ENCODE data around the gene SCFD2. TPM values are rescaled to one million over a fixed set of nuclear protein-coding genes. Genes with fewer than 3 reads are reported as not detected.

SCFD2 gene
- total RNA-seq, 1 donor from 2014 or later = 15.8 TPM

- DNase-seq (ENCODE audit: low spot score) = no peak
Measured at GRCh38 chr4:52989865-52990264, 376.0 kb downstream of the SCFD2 start.

- no peak for DNase-seq (ENCODE audit: low spot score)
Measured at GRCh38 chr4:52987392-52988056, 378.3 kb downstream of the SCFD2 start.

GRCh38 chr4:52984462-52984881, 381.4 kb downstream of the SCFD2 start:
- DNase-seq (ENCODE audit: low spot score) = no peak

- DNase-seq (ENCODE audit: low spot score) = no peak
Measured at GRCh38 chr4:52983563-52984303, 382.1 kb downstream of the SCFD2 start.

GRCh38 chr4:52982946-52983340, 382.9 kb downstream of the SCFD2 start:
- no peak for DNase-seq (ENCODE audit: low spot score)

- no peak for DNase-seq (ENCODE audit: low spot score)
Measured at GRCh38 chr4:52982255-52982945, 383.5 kb downstream of the SCFD2 start.

- DNase-seq (ENCODE audit: low spot score) = no peak
Measured at GRCh38 chr4:52979821-52980590, 385.9 kb downstream of the SCFD2 start.

GRCh38 chr4:52979020-52979419, 386.8 kb downstream of the SCFD2 start:
- DNase-seq (ENCODE audit: low spot score) = no peak

- no peak for DNase-seq (ENCODE audit: low spot score)
Measured at GRCh38 chr4:52977252-52977651, 388.6 kb downstream of the SCFD2 start.

GRCh38 chr4:52976523-52977230, 389.2 kb downstream of the SCFD2 start:
- no peak for DNase-seq (ENCODE audit: low spot score)

GRCh38 chr4:52968691-52969090, 397.2 kb downstream of the SCFD2 start:
- DNase-seq (ENCODE audit: low spot score) = no peak

- DNase-seq (ENCODE audit: low spot score) = no peak
Measured at GRCh38 chr4:52968241-52968640, 397.6 kb downstream of the SCFD2 start.

GRCh38 chr4:52966781-52967180, 399.1 kb downstream of the SCFD2 start:
- DNase-seq (ENCODE audit: low spot score) = no peak

GRCh38 chr4:52966172-52966571, 399.7 kb downstream of the SCFD2 start:
- DNase-seq (ENCODE audit: low spot score) = no peak

- no peak for DNase-seq (ENCODE audit: low spot score)
Measured at GRCh38 chr4:52964561-52965101, 401.2 kb downstream of the SCFD2 start.

GRCh38 chr4:52964011-52964410, 401.9 kb downstream of the SCFD2 start:
- DNase-seq (ENCODE audit: low spot score) = no peak

GRCh38 chr4:52962721-52963120, 403.1 kb downstream of the SCFD2 start:
- DNase-seq (ENCODE audit: low spot score) = no peak

GRCh38 chr4:52961666-52962412, 404.0 kb downstream of the SCFD2 start:
- no peak for DNase-seq (ENCODE audit: low spot score)

GRCh38 chr4:52959541-52959940, 406.3 kb downstream of the SCFD2 start:
- no peak for DNase-seq (ENCODE audit: low spot score)
